Left lung (tissue), 10 donors: ENCODE measurements around the gene WWOX. TPM values are rescaled to one million over a fixed set of nuclear protein-coding genes. Genes with fewer than 3 reads are reported as not detected.

Experiments used
- ATAC-seq: fragments of 200-7000 bp; cut with Tn5 transposase; one replicate; pipeline ENCODE4 v1.9.1; 2020; ENCODE audit warnings: moderate library complexity
- DNase-seq, 4 donors: peaks; one replicate each; pipeline ENCODE4 v3.0.0-alpha.2; 2013 to 2020
- H3K27ac ChIP-seq, 2 donors: fragments of 200-600 bp; sonication (generic) in 1 of 2; one replicate each; pipeline versions ENCODE4 v1.5.0 to v1.8.0; 2020 to 2021
- H3K27me3 ChIP-seq, 2 donors: fragments of 200-600 bp; sonication (generic) in 1 of 2; one replicate each; pipeline versions ENCODE4 v1.5.0 to v1.8.0; 2020 to 2021
- H3K36me3 ChIP-seq, 2 donors: fragments of 200-600 bp; sonication (generic) in 1 of 2; one replicate each; pipeline versions ENCODE4 v1.5.0 to v1.8.0; 2020 to 2021
- H3K4me1 ChIP-seq, 2 donors: fragments of 200-600 bp; one replicate each; pipeline ENCODE4 v1.8.0; 2021
- H3K4me3 ChIP-seq, 2 donors: fragments of 200-600 bp; sonication (generic) in 1 of 2; one replicate each; pipeline versions ENCODE4 v1.5.0 to v1.8.0; 2020 to 2021; ENCODE audit warnings: mild to moderate bottlenecking in 1 of 2
- H3K9me3 ChIP-seq, 2 donors: fragments of 200-600 bp; sonication (generic) in 1 of 2; one replicate each; pipeline versions ENCODE4 v1.5.0 to v1.8.0; 2020 to 2021
- CTCF ChIP-seq, 2 donors: fragments of 200-600 bp; sonication (generic) in 1 of 2; IDR thresholded peaks; one replicate each; pipeline versions ENCODE4 v1.5.0 to v1.8.0; 2021; ENCODE audit warnings: antibody characterized with exemption in 2 of 2
- intact Hi-C, 2 donors: fragments of 100-400 bp; cut with DNase I; formaldehyde crosslinking; loops; one replicate each; pipeline versions ENCODE4 v1.11.2 to v1.14.2; 2022
- polyA plus RNA-seq, 6 donors: library from polyadenylated mRNA; unstranded; fragments of 120-200 nt; gene quantifications; one replicate each; pipeline ENCODE4 v1.2.1, GENCODE V29; 2013; ENCODE audit not compliant: insufficient read length in 6 of 6
- total RNA-seq, 2 donors: library from RNA; stranded (reverse); fragmentation: NEBNext Ultra II Directional; extraction: Animal tissue kit (Norgen Biotek cat#: 25700); gene quantifications; one replicate each; pipeline ENCODE4 v1.2.1, GENCODE V29; 2021
- donor health status: DM: no; HTN: yes; CAD: no.
- donor health status: DM: no; HTN: no; CAD: no.

Gene WWOX
- total and polyA plus RNA-seq, 8 donors: 17.2 to 40.3 (median 30.8) TPM

GRCh38 chr16:78892951-78893733, 793.7 kb downstream of the WWOX start:
- Histone ChIP-seq H3K9me3 (no peaks in the 10 kb centered on the region), H3K36me3 (no peaks in the 10 kb centered on the region), H3K27me3 (no peaks in the 10 kb centered on the region), H3K4me1 (no peaks in the 10 kb centered on the region), H3K4me3 (no peak overlapping the region), H3K27ac (no peak overlapping the region)
- DNase-seq: no peak
- intact Hi-C loops: no loop called here
- no peak for TF ChIP-seq CTCF (IDR thresholded peaks at IDR 0.05)
- ATAC-seq: peak; percentile 76

- Histone ChIP-seq H3K27ac (no peak overlapping the region), H3K9me3 (no peaks in the 10 kb centered on the region), H3K27me3 (no peaks in the 10 kb centered on the region), H3K36me3 (no peaks in the 10 kb centered on the region), H3K4me3 (no peak overlapping the region), H3K4me1 (no peaks in the 10 kb centered on the region)
- no peak for ATAC-seq
- TF ChIP-seq CTCF (IDR thresholded peaks at IDR 0.05): no peak
- DNase-seq: no peak
- intact Hi-C loops: no loop called here
Measured at GRCh38 chr16:78894886-78895285, 795.4 kb downstream of the WWOX start.

- Histone ChIP-seq H3K27me3 (no peaks in the 10 kb centered on the region), H3K4me1 (no peaks in the 10 kb centered on the region), H3K27ac (no peak overlapping the region), H3K4me3 (no peak overlapping the region), H3K36me3 (no peaks in the 10 kb centered on the region), H3K9me3 (no peaks in the 10 kb centered on the region)
- TF ChIP-seq CTCF (IDR thresholded peaks at IDR 0.05): no peak
- ATAC-seq: no peak
- intact Hi-C loops: no loop called here
- DNase-seq: no peak
Measured at GRCh38 chr16:78895681-78896080, 796.2 kb downstream of the WWOX start.

GRCh38 chr16:78896280-78896679, 796.8 kb downstream of the WWOX start:
- no peak for TF ChIP-seq CTCF (IDR thresholded peaks at IDR 0.05)
- DNase-seq (no peak), ATAC-seq (no peak)
- intact Hi-C loops: no loop called here
- H3K36me3 ChIP-seq: no peaks in the 10 kb centered on the region
- H3K27me3 ChIP-seq: no peaks in the 10 kb centered on the region
- no peak overlapping the region for H3K27ac ChIP-seq
- H3K4me3 ChIP-seq: no peak overlapping the region
- no peaks in the 10 kb centered on the region for H3K4me1 ChIP-seq
- no peaks in the 10 kb centered on the region for H3K9me3 ChIP-seq

GRCh38 chr16:78897299-78897698, 797.8 kb downstream of the WWOX start:
- H3K4me1 ChIP-seq: no peaks in the 10 kb centered on the region
- no peak for TF ChIP-seq CTCF (IDR thresholded peaks at IDR 0.05)
- intact Hi-C loops: no loop called here
- no peak overlapping the region for H3K27ac ChIP-seq
- no peak for DNase-seq
- H3K4me3 ChIP-seq: no peak overlapping the region
- H3K9me3 ChIP-seq: no peaks in the 10 kb centered on the region
- no peaks in the 10 kb centered on the region for H3K36me3 ChIP-seq
- ATAC-seq: no peak
- H3K27me3 ChIP-seq: no peaks in the 10 kb centered on the region
